CD14-positive monocyte (primary cell): Measurements from ENCODE around the gene ANAPC7. TPM values are rescaled to one million over a fixed set of nuclear protein-coding genes. Genes with fewer than 3 reads are reported as not detected.

ENCODE experiments used
- DNase-seq, 3 donors: peaks; one replicate each; pipeline ENCODE4 v3.0.0-alpha.2; 2011 to 2022
- H2AFZ ChIP-seq: 2 replicates; pipeline ENCODE4 v1.6.0; 2012; ENCODE audit warnings: mild to moderate bottlenecking, low read depth, low read length, inconsistent platforms; ENCODE audit not compliant: insufficient read depth, poor library complexity, severe bottlenecking
- H3K27ac ChIP-seq, 2 donors: 1 replicate in 1 of 2; 2 replicates in 1 of 2; pipeline ENCODE4 v1.5.1; 2012 to 2013; ENCODE audit warnings: low read length in 2 of 2, control low read depth in 1 of 2, inconsistent platforms in 1 of 2, low read depth in 1 of 2, mild to moderate bottlenecking in 1 of 2
- H3K27me3 ChIP-seq, 2 donors: one replicate each; pipeline versions ENCODE4 v1.6.0 to v1.6.1; 2011 to 2013; ENCODE audit warnings: low read length in 2 of 2; ENCODE audit not compliant: control insufficient read depth in 2 of 2, insufficient read depth in 2 of 2
- H3K36me3 ChIP-seq, 2 donors: replicated peaks in 1 of 2; 1 replicate in 1 of 2; 2 replicates in 1 of 2; pipeline versions ENCODE4 v1.5.1 to v1.6.1; 2012 to 2013; ENCODE audit warnings: low read length in 2 of 2, control low read depth in 1 of 2, inconsistent platforms in 1 of 2, mild to moderate bottlenecking in 1 of 2; ENCODE audit not compliant: insufficient read depth in 2 of 2, control insufficient read depth in 1 of 2
- H3K4me1 ChIP-seq, 2 donors: 1 replicate in 1 of 2; 2 replicates in 1 of 2; pipeline versions ENCODE4 v1.5.1 to v1.6.1; 2012 to 2013; ENCODE audit warnings: low read length in 2 of 2, control low read depth in 1 of 2, inconsistent platforms in 1 of 2, mild to moderate bottlenecking in 1 of 2, moderate library complexity in 1 of 2; ENCODE audit not compliant: insufficient read depth in 2 of 2, control insufficient read depth in 1 of 2
- H3K4me2 ChIP-seq: replicated peaks from 2 replicates; pipeline ENCODE3; 2012; ENCODE audit warnings: low read length, moderate library complexity, mild to moderate bottlenecking; ENCODE audit not compliant: poor library complexity, severe bottlenecking; ENCODE audit errors: extremely low read depth
- H3K4me3 ChIP-seq, 3 experiments: fragments of 200-600 bp in 1 of 3; sonication (generic) in 1 of 3; replicated peaks in 1 of 3; 1 replicate in 2 of 3; 2 replicates in 1 of 3; pipeline ENCODE4 v1.5.1; 2011 to 2013; ENCODE audit warnings: low read length in 3 of 3, mild to moderate bottlenecking in 3 of 3, control low read depth in 2 of 3, low read depth in 2 of 3, inconsistent platforms in 1 of 3, moderate library complexity in 1 of 3
- H3K79me2 ChIP-seq: 2 replicates; pipeline ENCODE4 v1.6.0; 2012; ENCODE audit warnings: mild to moderate bottlenecking, control low read depth, inconsistent platforms, low read length, moderate library complexity; ENCODE audit not compliant: insufficient read depth
- H3K9ac ChIP-seq: 2 replicates; pipeline ENCODE4 v1.6.0; 2017; ENCODE audit warnings: low read length, mild to moderate bottlenecking; ENCODE audit not compliant: insufficient read depth, poor library complexity, severe bottlenecking
- H3K9me3 ChIP-seq, 2 donors: replicated peaks in 1 of 2; 1 replicate in 1 of 2; 2 replicates in 1 of 2; pipeline versions ENCODE4 v1.5.1 to v1.6.1; 2012 to 2013; ENCODE audit warnings: low read length in 2 of 2, control low read depth in 1 of 2; ENCODE audit not compliant: control insufficient read depth in 1 of 2, insufficient read depth in 1 of 2
- H4K20me1 ChIP-seq: 2 replicates; pipeline ENCODE4 v1.6.0; 2012; ENCODE audit warnings: mild to moderate bottlenecking, low read length, control low read depth, moderate library complexity; ENCODE audit not compliant: insufficient read depth
- H3K27ac Mint-ChIP-seq, 7 donors: one replicate each; pipeline ENCODE4 v1.8.0; 2020; ENCODE audit warnings: mild to moderate bottlenecking in 7 of 7, mixed read lengths in 7 of 7, moderate library complexity in 6 of 7, inconsistent platforms in 2 of 7
- H3K27me3 Mint-ChIP-seq, 3 donors: one replicate each; pipeline ENCODE4 v1.8.0; 2021 to 2022; ENCODE audit warnings: low read depth in 3 of 3, mild to moderate bottlenecking in 3 of 3, mixed read lengths in 3 of 3, moderate library complexity in 3 of 3, inconsistent platforms in 1 of 3
- H3K36me3 Mint-ChIP-seq, 2 donors: one replicate each; pipeline ENCODE4 v1.8.0; 2020; ENCODE audit warnings: mixed read lengths in 2 of 2, inconsistent platforms in 1 of 2, mild to moderate bottlenecking in 1 of 2
- H3K4me1 Mint-ChIP-seq: one replicate; pipeline ENCODE4 v1.8.0; 2020; ENCODE audit warnings: mild to moderate bottlenecking, mixed read lengths
- H3K4me3 Mint-ChIP-seq, 2 donors: one replicate each; pipeline ENCODE4 v1.8.0; 2020; ENCODE audit warnings: mild to moderate bottlenecking in 2 of 2, mixed read lengths in 2 of 2, moderate library complexity in 1 of 2
- H3K9me3 Mint-ChIP-seq, 7 donors: one replicate each; pipeline ENCODE4 v1.8.0; 2020 to 2022; ENCODE audit warnings: mixed read lengths in 7 of 7, mild to moderate bottlenecking in 6 of 7, moderate library complexity in 6 of 7, inconsistent platforms in 2 of 7
- CTCF ChIP-seq: fragments of 200-600 bp; IDR thresholded peaks from one replicate; pipeline ENCODE4 v1.8.0; 2022; ENCODE audit warnings: antibody characterized with exemption, mild to moderate bottlenecking
- WGBS: methylation state at CpG from one replicate; pipeline ENCODE4 v1.1.5; 2013; ENCODE audit warnings: missing lambda C conversion rate; ENCODE audit not compliant: insufficient coverage; 5-methylcytosine and 5-hydroxymethylcytosine counted together
- intact Hi-C, 2 donors: fragments of 100-400 bp; cut with micrococcal nuclease; formaldehyde crosslinking; loops; one replicate each; pipeline versions ENCODE4 v1.15.0 to v1.15.1; 2023
- polyA plus RNA-seq, 3 donors: library from polyadenylated mRNA; depleted of rRNA in 1 of 3; unstranded in 2 of 3; stranded (reverse) in 1 of 3; fragments of 300-500 nt in 2 of 3; fragments of >200 nt in 1 of 3; fragmentation: Illumina TruSeq in 2 of 3; gene quantifications; 1 replicate in 2 of 3; 2 replicates in 1 of 3; pipeline ENCODE4 v1.2.3, GENCODE V29; 2012 to 2021

Gene ANAPC7
- polyA plus RNA-seq, 3 donors = 12.9 to 41.6 (median 17.2) TPM

DNA sequence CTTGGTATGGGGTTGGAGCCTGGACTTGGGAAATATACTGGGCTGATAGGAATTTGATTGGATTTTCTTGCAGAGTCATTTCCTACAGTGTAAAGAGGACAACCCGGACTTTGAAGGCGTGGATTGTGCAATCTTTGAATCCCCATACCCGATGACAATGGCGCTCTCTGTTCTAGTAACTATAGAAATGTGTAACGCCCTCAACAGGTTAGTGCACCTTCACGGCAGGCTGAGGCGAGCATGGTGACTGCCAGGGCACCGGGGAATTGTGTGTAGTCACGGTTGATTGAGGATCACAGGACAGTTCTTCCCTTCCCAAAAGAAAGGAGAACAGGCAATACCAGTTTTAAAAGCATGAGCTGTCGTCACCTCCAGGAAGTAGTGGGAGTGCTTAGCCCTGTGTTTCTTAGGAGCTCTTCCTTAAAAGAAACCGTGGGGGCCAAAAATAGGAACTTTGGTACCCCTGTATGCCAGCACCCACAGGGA, 58.3 kb downstream of the ANAPC7 start:
- Histone ChIP-seq H3K79me2 (peaks cover 3% of the 10 kb centered on the region), H3K4me2 (no peak overlapping the region), H2AFZ (no peak overlapping the region), H3K9ac (no peak overlapping the region), H3K9me3 (no peaks in the 10 kb centered on the region), H3K4me1 (peaks cover 31 to 33% of the 10 kb centered on the region in 2 donors), H3K27me3 (no peaks in the 10 kb centered on the region), H3K27ac (peak overlapping the region; percentile 56 to 68), H3K4me3 (no peak overlapping the region), H4K20me1 (peaks cover 78% of the 10 kb centered on the region), H3K36me3 (peaks cover 84 to 100% of the 10 kb centered on the region in 2 donors)
- WGBS = 39% methylated on average over 4 of the region's 11 CpGs
- no peaks in the 10 kb centered on the region for H3K27me3 Mint-ChIP-seq
- TF ChIP-seq CTCF = no peak
- peaks cover 37% of the 10 kb centered on the region for H3K4me1 Mint-ChIP-seq
- no peaks in the 10 kb centered on the region for H3K9me3 Mint-ChIP-seq
- peak overlapping the region; percentile 58 to 88 (median 85) for H3K27ac Mint-ChIP-seq
- H3K36me3 Mint-ChIP-seq = peaks cover 91 to 96% of the 10 kb centered on the region in 2 donors
- intact Hi-C loops = no loop called here
- DNase-seq = peak in 2 of 3 donors; percentile 17 to 71
- peak overlapping the region in 1 of 2 donors; percentile 55 for H3K4me3 Mint-ChIP-seq

DNA sequence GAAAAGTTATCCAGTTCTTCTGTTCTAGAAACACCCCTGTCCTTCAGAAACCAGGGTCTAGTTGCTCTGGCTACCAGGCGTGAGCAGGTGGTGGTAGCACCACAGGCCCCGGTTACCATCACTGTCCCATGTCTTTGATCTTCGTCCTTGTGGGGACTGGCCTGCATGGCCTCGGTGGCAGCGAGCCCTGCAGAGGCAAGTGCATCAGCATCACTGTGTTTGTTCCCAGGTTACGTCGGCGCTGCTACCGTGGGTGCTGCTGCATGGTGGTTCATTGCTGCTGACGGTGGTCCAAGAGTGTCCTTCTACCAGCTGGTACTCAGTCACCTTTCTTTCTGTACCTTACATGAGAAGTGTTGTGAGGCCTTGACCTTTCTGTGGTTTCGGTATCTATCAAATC, 58.9 kb downstream of the ANAPC7 start:
- Histone ChIP-seq H4K20me1 (peaks cover 74% of the 10 kb centered on the region), H3K4me1 (peaks cover 27 to 29% of the 10 kb centered on the region in 2 donors), H3K4me3 (no peak overlapping the region), H3K79me2 (peaks cover 4% of the 10 kb centered on the region), H3K27ac (peak overlapping the region; percentile 56 to 68), H3K36me3 (peaks cover 90 to 100% of the 10 kb centered on the region in 2 donors), H3K9ac (no peak overlapping the region), H3K4me2 (no peak overlapping the region), H2AFZ (no peak overlapping the region), H3K27me3 (no peaks in the 10 kb centered on the region), H3K9me3 (no peaks in the 10 kb centered on the region)
- Mint-ChIP-seq H3K27me3 (no peaks in the 10 kb centered on the region), H3K4me3 (no peak overlapping the region), H3K9me3 (no peaks in the 10 kb centered on the region), H3K36me3 (peaks cover 94 to 100% of the 10 kb centered on the region in 2 donors), H3K4me1 (peaks cover 32% of the 10 kb centered on the region), H3K27ac (peak overlapping the region; percentile 24 to 88 (median 85))
- intact Hi-C loops = no loop called here
- 95% methylated on average over 5 of the region's 11 CpGs for WGBS
- no peak for DNase-seq
- TF ChIP-seq CTCF = no peak
